Colon (tissue), 2 donors: ENCODE measurements around the gene CYLD.

Experiments
- FAIRE-seq: peaks from 2 replicates; lab custom pipeline; 2012; peaks lifted over from hg19 to GRCh38; lab: Jason Lieb, UNC
- donor health status: control.
- donor health status: control.

Gene CYLD

DNA sequence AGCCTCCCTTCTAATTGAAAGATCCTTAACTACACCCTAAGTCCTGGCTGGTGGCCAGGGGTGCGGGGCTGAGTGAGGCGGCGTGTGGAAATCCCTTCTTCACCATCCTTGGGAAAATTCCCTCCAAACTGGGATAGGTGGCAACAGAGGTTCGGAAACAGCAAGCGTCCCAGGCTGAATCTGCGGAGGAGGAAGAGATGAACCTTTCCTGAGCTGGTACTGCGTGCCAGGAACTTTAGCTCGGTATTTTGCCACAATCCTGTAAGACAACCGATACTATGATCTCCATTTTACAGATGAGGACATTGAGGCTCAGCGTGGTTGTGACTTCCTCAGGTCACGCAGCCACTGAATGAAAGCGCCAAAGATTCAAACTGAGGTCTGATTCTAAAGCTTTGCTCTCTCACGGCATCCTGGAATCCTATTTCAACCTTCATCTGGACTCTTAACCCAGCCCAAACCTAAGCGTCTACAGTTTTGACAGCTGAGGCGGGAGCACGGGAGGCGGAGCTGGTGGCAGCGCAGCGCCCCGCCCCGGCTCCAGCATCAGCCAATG is 583 bp upstream of the CYLD start:
- peak; percentile 96 for FAIRE-seq

DNA sequence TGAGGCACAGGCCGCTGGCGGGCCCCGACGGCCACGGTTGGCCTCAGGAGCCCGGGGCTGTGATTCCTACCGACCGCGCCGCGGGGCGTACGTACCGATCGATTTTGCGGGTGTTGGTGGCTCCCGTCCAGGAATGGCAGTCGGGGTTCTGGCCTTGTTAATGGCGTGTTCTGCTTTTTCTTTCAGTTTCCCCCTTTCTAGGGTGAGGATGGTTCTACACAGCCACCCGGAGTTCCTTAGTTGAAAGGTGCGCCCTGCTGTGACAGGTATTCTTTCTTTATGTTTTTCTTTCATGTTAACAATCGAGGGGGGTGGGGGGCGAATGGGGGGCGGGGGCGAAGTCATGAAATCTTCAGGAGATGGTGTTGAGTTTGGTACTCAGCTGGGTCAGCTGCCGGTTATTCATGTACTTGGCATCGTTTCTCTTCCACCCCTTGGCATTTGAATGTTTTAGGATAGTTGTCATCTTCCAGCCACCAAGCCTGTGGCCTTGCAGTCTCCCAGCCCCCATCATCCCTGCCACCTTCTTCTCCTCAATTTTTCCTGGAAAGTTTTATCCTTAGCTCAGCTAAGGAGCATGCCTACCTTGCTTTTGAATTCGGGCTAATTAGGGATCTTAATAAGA is 802 bp downstream of the CYLD start:
- FAIRE-seq: no peak

DNA sequence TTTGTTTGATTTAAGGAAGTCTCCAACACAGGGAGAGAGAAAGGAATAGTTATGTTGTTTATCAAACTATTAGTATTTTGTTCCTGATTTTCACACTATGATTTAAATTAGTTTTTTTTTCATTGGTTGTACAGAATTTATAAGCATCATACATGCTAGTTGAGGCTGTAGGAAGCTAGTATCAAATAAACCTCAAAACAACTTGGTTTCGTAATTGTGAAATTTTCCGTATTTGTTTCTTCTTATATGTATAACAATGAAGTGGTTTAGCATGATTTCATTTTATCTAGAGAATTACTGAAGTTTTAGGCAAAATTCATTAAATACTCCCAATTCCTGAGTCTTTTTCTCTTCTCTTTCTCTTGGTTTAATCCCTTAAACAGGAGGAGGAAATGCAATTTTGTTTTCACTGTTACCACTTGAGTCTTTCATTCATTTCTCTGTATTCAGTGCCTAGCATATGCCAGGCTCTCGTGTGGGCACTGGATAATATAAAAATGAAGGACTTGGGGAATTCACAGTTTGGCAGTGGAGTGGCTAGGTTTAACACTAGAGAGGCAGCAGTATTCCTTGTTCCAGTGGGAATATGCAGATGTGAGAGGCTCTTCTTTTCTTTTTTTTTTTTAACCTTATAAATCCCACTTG is 1.8 kb downstream of the CYLD start:
- peak; percentile 60 for FAIRE-seq

DNA sequence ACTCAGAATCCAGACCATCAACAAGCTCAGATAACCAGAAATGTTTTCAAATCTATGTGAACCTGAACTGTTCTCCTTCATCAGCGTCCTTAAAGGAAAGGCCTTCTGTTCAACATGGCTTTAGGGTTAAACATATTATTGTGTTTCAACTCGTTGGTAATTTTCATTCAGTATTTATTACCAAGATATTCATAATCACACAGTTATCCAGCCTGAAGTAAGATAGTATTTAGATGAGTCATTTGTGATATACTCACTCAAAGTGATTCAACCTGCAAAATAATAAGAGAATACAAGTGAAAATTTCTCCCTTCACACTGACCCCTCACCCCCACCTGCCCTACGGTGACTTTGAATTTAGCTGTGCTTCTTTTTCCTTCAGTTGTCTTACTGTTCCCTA is 3.0 kb downstream of the CYLD start:
- no peak for FAIRE-seq

DNA sequence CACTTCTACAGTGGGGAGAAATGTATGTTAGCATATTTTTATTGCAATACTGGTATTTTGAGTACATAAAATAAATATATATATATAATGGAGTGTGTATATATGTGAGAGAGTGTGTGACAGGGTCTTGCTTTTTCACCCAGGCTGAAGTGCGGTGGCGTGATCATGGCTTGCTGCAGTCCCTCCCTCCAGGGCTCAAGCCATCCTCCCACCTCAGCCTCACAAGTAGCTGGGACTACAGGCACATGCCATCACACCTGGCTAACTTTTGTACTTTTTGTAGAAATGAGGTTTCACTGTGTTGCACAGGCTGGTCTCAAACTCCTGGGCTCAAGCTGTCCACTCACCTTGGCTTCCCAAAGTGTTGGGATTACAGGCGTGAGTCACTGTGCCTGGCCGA is 4.1 kb downstream of the CYLD start:
- no peak for FAIRE-seq

DNA sequence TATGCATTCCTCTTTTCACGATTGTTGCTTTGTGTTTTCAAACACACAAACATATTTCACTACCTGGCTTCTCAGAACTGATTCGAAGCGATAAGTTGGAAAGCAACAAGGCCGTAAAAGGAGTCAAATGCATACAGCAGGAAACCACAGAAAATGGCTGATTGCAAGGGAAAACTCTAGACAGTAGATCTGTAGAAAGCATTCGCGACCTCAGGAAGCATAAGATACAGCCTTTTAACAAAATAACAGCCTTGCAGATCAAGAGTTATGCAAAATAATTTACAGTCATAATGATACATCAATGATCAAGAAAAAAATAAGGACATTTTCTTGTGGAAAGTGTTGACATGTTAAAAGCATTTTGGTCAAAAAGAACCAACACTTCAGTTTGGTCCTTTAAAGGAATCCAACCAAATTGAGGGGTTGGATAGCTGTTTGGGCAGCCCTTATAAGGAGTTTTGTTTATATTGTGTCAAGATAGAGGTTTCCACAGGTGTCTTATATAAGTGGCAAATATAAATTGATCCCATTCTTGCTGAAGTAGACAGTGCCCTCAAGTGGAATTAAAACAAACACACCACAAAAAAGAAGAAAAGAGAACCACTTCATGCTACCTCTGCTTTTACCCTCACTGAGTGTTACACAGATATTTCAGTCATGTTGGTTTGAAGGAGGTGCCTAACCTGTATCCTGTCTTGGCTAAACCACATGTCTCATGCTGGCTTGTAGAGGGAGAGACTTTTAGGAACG is 5.5 kb downstream of the CYLD start:
- peak; percentile 33 for FAIRE-seq

DNA sequence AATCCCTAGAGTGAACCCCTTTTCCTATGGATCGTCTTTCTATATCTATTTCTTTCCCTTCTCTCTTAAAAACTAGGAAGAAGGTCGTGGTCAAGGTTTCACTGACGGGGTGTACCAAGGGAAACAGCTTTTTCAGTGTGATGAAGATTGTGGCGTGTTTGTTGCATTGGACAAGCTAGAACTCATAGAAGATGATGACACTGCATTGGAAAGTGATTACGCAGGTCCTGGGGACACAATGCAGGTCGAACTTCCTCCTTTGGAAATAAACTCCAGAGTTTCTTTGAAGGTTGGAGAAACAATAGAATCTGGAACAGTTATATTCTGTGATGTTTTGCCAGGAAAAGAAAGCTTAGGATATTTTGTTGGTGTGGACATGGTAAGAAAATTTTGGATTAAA is 9.6 kb downstream of the CYLD start:
- no peak for FAIRE-seq

DNA sequence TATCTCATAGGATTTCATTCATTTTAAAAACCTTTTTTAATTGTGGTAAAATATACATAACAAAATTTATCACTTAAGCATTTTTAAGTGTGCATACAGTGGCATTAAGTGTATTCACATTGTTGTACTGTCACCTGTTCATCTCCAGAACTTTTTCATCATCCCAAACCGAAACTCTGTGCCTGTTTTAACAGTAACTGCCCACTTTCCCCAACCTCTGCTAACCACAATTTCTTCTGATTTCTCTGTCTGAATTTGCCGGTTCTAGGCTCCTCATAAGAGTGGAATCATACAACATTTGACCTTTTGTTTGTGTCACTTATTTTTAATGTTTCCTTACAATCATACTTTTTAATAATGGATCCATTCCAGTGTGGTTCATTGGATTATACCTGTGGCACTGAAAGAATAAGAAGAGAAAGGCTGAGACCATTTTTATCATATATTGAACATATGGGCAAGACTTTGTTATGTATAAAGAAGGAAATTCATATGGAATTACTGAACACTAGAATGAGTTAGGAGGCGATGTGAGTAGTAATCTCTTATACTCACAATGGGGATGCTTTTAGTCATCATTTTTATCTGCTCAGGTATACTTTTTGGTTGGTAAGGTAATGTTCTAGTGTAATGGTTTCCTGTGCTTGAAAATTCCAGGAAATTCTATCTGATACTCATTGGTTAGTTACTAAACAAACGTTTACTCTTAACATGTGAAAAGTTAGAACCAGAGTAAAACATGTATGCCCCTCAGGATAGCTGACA is 10.8 kb downstream of the CYLD start:
- no peak for FAIRE-seq

DNA sequence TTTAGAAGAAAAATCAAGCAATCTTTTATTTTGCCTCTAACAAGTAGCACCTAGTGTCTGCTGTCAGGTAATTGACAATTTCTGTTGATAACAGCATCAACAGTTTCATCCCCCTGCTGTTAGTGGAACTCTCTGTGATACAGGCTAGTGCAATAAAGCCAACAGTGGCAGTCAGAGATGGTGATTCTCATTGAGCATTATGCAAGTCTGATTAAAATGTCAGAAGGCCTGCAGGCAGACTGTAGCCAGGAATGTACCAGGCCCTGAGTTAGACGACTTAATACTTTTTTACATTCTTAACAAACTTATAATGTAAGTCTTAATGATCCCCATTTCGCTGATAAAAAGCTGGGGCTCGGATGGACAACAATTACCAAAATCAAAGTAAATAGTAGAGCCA is 14.6 kb downstream of the CYLD start:
- no peak for FAIRE-seq

DNA sequence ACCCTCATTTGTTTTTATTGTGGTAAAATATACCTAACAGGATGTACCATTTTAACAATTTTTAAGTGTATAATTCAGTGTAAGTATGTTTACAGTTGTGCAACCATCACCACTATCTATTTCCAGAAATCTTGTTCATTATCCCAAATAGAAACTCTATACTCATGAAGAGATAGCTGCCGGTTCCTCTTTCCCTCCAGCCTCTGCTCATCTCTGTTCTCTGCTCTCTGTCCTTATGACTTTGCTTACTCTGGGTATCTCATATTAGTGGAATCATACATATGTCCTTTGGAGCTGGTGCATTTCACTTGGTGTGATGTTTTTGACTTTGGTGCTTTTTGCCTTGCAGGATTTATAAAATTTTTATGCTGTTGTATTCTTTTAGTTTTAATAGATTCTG is 19.4 kb downstream of the CYLD start:
- no peak for FAIRE-seq

DNA sequence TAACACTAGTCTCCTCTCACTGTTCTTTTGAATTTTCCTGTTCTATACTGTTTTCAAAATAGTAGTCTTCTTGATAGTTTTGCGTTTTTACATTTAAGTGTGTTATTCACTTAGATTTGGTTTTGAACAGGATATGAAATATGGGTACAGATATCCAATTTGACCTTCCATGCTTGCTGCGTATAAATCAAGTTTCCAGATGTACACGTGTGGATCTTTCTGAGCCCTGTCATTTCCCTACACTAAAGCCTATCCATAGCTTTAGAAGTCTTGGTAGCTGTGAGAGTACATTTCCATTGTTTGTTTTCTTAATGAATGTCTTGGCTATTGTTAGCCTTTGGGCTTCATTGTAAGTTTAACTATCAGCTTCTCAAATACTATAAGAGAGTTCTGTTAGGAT is 20.4 kb downstream of the CYLD start:
- FAIRE-seq: no peak

DNA sequence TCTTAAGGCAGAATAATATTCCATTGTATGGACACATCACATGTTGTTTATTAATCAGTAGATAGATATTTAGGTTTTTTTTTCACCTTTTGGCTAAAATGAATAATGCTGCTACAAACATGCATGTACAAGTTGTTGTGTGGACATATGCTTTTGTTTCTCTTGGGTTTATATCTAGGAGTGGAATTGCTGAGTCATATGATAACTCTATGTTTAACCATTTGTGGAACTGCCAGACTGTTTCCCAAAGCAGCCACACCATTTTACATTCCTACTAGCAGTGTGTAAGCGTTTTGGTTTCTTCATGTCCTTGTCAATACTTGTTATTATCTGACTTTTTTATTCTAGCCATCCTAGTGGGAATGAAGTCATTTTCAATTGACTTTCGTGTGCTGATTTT is 21.3 kb downstream of the CYLD start:
- no peak for FAIRE-seq

DNA sequence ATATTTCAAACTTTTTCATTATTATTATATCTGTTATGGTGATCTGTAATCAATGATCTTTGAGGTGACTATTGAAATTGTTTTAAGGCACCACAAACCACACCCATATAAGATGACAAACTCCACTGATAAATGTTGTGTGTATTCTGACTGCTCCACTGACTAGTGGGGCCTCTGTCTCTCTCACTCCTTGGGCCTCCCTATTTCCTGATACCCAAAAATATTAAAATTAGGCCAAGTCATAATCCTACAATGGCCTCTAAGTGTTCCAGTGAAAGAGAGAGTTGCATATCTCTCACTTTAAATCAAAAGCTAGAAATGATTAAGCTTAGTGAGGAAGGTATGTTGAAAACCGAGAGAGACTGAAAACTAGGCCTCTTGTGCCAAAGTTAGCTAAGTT is 23.4 kb downstream of the CYLD start:
- no peak for FAIRE-seq

DNA sequence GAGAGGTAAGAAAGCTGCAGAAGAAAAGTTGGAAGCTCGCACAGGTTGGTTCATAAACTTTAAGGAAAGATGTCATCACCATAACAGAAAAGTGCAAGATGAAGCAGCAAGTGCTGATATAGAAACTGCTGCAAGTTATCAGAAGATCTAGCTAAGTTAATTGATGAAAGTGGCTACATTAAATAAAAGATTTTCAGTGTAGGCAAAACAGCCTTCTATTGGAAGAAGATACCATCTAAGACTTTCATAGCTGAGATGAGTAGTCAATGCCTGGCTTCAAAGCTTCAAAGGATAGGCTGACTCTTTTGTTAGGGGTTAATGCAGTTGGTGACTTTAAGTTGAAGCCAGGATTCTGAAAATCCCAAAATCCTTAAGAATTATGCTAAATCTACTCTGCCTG is 24.0 kb downstream of the CYLD start:
- FAIRE-seq: no peak

DNA sequence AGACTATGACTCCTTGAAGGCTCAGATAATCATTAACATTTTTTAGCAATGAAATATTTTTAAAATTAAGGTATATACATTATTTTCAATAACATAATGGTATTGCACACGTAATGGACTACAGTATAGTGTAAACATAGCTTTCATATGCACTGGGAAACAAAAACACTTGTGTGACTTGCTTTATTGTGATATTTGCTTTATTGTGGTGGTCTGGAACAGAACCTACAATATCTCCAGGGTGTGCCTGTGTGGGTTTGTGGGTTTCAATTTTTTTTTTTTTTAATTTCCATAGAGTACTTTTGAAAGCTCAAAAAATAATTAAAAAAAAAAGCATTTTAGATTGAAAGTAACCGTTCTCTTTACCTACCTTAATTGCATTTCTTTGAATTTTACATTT is 25.3 kb downstream of the CYLD start:
- FAIRE-seq: no peak

DNA sequence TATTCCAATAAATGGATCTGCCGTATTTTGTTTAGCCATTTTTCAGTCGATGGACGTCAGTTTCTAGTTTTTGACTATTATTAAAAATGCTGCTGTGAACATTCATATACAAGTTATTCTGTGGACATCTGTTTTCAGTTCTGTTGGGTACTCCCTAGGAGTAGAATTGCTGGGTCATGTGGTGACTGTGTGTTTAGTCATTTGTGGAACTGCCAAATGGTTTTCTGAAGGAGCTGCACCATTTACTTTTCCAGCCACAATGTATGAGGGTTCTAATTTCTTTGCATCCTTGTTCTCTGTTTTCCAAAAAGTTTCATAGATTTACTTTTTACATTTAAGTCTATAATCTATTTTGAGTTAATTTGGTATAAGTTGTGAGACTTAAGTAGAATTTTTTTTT is 29.5 kb downstream of the CYLD start:
- FAIRE-seq: no peak

DNA sequence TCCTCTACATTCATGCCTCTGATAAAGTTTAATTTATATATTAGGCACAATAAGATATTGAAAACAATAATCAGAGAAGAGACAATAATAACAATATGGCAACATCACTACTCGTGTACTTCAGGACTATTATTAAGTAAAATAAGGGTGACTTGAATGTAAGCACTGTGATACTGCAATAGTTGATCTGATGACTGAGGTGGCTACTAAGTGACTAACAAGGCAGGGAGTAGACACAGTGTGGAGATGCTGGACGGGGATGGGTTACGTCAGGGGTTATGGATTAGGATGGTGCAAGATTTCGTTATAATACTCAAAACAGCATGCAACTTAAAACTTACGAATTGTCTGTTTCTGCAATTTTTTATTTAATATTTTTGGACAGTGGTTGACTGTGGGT is 32.5 kb downstream of the CYLD start:
- FAIRE-seq: no peak

DNA sequence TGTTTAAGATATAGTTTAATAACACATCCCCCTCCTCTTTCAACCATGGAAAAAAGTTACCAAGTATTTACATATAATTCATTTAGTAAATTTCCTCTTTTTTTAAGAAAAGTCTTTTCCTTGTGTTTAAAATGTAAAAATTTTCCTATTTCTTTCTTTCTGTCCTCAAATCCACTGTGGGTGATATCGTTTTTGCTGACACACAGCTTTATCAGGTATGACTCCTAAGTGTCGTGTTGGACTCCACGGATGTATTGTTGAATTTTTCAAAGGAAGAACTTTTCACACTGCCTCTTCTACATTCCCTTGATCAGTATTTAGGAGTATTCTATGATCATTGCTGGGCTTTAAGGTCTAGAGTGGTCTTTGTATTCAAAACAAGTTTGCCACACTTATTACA is 33.1 kb downstream of the CYLD start:
- no peak for FAIRE-seq

DNA sequence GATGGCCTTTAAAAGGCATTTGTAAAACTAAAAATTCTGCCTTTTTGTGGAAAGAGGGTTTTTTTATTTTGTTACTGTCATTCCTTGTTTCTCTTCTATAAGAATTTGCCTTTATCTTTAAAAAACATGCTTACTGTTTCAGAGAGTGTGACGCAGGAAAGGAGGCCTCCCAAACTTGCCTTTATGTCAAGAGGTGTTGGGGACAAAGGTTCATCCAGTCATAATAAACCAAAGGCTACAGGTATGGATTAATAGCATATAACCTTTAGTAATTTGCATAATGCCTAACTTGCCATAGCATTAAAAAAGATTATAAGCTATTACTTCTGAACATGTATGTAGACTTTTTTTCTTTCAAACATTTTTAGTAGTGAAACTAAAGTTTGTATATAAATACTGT is 34.2 kb downstream of the CYLD start:
- FAIRE-seq: peak; percentile 41

DNA sequence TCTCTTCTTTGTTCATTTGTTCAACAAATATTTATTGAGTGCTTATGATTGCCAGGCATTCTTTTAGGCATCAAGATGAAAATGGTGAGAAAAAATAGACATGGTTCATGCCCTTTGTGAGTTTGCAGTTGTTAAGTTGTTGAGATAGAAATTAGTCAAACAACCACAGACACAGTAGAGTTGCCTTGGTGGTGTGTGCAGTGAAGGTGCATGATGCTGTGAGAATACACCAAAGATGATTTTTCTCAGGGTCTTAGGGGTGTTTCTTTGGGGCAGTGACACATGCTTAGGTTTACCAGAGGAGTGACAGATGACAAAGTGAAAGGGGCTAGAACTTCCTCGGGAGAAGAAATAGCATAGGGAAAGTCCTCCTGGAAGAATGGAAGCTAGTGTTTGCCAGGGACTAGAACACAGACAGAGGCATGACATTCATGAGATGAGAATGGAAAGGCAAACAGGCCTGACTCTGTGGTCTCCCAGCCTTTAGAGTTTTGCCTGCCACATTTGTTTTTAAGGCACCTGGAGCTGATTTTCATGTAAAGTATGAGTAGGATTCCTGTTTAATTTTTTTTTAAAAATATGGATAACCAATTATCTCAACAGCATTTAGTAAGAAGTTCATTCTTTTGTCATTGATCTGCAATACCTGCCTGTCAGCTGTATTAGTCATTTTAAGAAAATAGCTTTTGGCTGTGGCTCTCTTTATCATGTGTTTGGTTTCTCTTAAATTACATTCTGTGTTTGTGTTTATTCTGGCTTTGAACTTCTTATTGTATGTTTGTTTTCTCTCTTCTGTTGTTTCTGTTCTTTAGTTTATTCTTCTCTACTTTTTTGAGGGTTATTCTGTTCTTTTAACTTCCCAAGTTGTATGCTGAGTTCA is 36.6 kb downstream of the CYLD start:
- FAIRE-seq: no peak

DNA sequence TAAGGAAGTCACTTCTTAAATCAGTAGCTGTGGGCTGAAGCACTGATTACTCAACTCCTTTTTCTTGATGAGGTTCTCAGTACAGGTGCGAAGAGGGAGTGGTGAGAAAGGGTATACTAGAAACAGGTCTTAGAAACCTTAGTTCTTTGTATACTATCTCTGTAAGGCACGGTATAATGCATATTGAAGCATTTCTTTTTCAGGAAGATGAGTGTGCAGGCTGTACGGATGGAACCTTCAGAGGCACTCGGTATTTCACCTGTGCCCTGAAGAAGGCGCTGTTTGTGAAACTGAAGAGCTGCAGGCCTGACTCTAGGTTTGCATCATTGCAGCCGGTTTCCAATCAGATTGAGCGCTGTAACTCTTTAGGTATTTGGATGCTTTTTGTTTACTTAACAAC is 39.2 kb downstream of the CYLD start:
- no peak for FAIRE-seq

DNA sequence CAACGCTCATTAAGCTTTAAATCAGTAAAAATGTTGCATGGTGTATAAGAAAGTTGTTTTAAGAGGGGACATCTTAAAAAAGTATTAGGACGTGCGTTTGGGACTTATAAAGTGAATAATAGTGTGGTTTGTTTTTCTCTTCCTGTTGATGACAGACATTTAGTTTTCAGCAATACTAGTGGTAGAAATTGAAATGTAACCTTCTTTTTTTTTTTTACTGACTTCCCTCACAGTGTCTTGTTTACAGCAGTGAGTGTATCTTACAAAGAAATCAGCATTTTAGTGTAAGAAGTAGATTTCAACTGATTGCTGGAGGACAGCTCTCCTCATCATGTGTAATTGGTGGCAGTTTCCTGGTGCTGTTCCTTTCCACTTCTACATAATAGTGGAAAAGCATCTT is 39.6 kb downstream of the CYLD start:
- no peak for FAIRE-seq
